GM19395 (cell line): ENCODE results near the gene TAP1.

Experiments
- ATAC-seq: cut with Tn5 transposase; IDR thresholded peaks from one replicate; pipeline ENCODE4 v1.9.1; 2021; ENCODE audit warnings: mild to moderate bottlenecking, moderate library complexity; ENCODE audit not compliant: unreplicated experiment

Gene TAP1

GRCh38 chr6:32840604-32841246 lies 12.8 kb downstream of the TAP1 start:
- no peak for ATAC-seq

DNA sequence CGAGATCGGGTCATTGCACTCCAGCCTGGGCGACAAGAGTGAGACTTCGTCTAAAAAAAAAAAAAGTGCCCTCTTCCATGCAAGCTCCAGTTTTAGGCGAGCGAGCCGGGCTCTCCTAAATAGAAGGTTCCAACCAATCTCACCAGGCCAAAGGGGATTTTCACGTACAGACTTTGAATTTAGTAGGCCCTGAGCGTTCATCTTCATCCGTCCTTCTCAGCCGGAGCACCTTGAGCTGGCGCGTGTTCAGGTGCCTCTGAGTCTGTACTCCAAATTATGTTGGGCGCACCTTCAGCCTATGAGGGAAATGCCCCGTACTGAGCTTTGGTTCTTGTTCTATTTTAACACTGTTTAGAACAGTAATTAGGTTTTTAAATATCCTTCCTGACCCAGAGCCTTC lies 14.1 kb downstream of the TAP1 start:
- ATAC-seq, result no peak

GRCh38 chr6:32838114-32838958 lies 15.2 kb downstream of the TAP1 start, which contains the start of gene TAP2:
Gene TAP2, minus strand, starts transcription at chr6:32838739. Its CDS starts 506 bp downstream, at chr6:32838233.
- ATAC-seq, result peak; percentile 69

- ATAC-seq, result no peak
Observed at GRCh38 chr6:32837651-32838113, 15.8 kb downstream of the TAP1 start.

DNA sequence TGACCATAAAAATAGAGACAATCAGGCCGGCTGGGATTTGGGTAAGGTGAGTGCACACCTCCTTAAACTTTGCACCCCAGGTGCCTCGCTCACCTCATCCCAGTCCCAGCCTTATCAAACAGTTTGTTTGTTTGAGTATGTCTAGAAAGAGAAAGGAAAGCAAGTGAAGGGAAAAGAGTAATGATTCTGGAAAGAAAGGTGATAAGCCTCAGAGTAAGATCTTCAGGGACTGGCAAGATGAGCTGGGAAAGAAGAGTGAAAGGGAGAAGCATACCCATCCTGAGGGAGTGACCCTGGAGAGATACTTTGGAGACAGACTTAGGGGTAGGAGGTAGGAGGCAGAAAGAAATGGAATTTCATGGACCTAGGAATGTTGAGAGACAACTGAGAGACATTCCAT lies 16.6 kb downstream of the TAP1 start:
- no peak for ATAC-seq

DNA sequence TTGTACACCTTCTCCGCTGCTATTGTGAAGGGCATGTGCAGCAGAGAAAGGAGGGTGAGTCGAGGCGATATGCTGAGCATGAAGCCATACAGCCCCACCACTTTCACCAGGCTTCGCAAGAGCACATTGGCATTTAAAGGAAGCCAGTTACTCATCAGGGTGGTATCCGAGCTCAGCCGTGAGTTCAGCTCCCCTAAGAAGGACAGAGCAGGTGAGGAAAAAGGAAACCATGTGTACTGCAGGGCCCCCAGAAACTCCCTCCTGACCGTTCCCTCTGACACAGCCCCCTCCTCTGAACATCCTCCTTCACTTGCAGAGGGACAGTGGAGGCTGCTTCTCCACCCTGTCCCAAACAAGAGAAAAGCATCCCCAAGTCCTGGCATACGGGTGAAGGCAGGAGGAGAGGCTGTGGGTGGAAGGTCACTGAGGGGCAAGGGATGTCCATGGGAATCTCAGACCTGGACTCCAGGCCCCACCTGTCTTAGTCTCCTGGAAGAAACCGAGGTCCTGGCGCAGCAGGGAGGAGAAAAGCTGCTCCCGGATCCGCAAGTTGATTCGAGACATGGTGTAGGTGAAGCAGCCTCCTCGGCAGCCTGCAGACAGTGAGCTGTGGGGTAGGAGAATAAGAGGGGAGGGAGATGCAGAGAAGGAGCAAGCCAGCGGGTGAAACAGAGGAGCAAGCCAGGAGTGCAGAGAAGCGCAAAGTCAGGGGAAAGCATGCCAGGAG lies 18.2 kb downstream of the TAP1 start:
- no peak for ATAC-seq

GRCh38 chr6:32833664-32834063 lies 19.8 kb downstream of the TAP1 start:
- ATAC-seq, result no peak

- ATAC-seq, result no peak
Observed at GRCh38 chr6:32832535-32832934, 21.0 kb downstream of the TAP1 start.

DNA sequence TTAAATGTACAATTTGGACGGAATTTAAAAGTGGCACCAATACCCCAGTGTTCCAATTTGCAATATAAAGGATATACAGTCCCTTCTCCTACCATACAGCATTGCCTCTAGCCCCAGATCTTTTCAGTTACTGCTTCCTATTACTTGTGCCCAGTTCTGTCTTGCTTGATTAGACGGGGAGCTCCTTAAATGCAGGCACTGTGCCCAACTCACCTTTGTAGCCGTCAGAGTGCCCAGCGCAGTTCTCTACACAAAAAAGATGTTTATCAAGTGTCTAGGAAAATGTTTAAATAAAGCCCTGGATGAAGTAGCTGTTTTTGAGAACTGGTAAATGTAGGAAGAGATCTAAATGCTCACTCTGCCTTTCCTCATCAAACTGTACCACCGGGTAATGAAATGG lies 22.6 kb downstream of the TAP1 start:
- ATAC-seq, result no peak

GRCh38 chr6:32830017-32830416 lies 23.5 kb downstream of the TAP1 start:
- ATAC-seq, result no peak

DNA sequence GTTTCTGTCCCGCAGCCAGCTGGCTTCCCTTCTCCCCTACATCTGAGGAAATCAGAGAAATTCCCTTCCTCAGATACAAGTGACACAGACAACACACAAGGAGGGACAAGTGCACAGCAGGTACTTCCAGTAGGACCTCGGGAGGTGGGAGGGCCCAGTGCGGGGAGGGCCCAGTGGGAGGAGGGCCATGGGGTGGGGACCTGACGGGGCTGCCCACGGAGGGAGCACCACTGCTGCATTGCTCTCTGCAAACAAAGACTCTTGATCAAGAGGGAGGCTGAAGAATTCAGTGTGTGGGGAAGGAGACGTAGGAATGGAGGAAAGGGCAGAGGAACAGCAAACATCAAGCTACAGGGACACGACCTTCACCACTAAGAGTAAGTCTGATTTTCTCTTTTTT lies 24.0 kb downstream of the TAP1 start:
- ATAC-seq, result no peak

GRCh38 chr6:32827025-32827424 lies 26.5 kb downstream of the TAP1 start:
- no peak for ATAC-seq

- ATAC-seq, result no peak
Observed at GRCh38 chr6:32825966-32826365, 27.5 kb downstream of the TAP1 start.

DNA sequence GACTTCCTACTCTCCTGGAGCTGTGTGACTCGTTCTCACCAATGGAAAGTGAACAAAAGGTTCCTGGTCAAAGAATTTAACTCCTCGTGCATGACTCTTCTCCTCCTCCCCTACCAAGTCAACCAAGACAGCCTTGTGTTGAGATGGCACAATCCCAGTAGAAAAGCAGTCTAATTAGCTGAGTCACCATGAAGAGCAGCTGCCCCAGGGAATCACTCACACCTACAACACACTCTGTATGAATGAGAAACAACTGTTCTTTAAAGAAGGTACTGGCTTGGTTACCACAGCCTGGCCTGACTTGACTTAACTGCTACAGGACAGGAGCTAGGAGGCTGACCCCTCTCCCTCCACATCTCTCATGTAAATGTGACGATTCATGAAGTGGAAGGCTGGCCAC lies 33.8 kb downstream of the TAP1 start:
- no peak for ATAC-seq

DNA sequence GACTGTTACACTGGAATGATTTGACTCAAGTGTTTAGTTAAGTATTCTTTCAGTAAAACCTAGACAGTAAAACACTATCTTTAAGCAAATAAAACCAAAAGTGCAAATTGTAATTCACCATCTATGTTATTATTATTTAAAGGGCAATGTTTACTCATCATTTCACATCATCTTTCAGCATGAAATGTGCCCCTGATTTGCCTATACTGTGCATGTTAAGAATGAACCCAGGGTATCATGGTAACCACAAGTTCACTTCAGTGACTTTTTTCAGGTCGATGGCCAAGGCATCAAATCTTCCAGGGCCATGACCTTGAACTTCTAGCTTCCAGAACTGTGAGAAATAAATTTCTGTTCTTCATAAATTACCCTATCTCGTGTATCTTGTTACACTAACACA lies 34.6 kb downstream of the TAP1 start:
- ATAC-seq, result no peak

GRCh38 chr6:32816746-32817204 lies 36.7 kb downstream of the TAP1 start, which contains the start of gene HLA-DOB:
Gene HLA-DOB, minus strand, starts transcription at chr6:32817002. Its CDS starts 51 bp downstream, at chr6:32816951.
- ATAC-seq, result peak; percentile 51

DNA sequence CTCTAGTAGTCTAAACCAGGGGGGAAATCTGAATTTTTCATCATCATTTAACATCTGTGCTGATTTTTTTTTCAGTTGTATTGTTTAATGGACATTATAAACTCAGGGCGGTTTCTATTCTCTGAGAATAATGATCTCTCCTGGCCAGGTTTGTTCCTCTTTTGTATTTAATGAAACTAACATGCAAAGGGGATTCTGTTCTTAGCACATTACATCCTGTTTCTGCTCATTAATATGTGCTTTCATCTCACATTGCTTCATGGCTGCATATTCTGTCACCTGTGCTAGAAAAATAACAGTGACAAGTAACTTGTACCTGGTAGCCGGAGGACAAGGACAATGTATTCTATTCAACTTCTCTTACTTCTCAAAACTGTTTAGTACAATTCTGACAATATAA lies 37.5 kb downstream of the TAP1 start:
- ATAC-seq, result peak; percentile 49

DNA sequence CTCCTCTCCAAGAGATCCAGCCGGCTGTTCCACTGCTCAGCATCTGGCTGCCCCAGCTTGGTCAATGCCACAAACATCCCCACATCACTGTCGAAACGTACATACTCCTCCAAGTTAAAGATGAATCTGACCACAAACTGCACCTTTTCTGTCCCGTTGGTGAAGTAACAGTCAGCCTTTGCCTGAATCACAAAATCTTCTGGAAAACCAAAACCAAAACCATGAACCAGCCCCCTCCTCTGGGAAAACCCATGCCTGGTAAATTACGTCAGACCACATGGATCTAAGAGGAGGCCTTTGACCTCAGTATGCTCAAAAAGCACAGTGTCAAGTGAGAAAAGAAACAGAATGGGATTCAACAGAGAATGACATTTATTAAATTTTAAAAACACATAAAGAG lies 38.4 kb downstream of the TAP1 start:
- no peak for ATAC-seq

DNA sequence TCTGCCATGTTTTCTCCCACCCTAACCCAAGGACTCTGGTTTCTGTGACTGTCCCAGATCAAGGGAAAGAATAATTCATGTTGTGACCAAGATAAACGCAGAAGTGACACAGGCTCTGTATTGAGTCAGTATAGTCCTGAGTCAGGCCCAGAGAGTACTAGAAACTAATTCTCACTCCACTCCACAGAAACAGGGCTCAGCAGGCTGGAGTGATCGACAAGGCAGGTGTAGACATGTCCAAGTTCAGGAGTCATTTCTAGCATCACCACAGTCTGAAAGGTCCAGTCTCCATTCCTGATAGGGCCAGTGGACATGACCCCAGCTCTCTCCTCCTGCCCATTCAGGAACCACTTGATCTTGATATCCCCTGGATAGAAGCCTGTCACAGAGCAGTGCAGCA lies 39.4 kb downstream of the TAP1 start:
- ATAC-seq, result no peak

DNA sequence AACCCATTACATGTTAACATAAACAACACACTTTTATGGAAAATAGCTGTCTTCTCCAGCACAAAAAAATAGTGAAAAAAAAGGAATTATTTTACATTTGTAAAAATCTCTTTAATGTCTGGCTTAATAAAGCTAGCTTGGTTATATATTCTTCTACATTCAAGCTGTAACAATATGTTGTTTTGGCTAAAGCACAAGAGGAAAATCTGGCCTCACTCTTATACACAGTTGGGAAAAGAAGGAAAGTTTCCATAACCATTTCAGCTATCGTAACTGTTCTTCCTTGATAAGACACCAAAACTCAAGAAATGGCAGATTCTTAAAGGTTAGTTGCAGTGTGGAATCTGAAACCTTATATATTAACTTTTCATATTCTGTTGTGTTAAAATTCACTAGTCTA lies 44.3 kb downstream of the TAP1 start:
- ATAC-seq, result no peak

DNA sequence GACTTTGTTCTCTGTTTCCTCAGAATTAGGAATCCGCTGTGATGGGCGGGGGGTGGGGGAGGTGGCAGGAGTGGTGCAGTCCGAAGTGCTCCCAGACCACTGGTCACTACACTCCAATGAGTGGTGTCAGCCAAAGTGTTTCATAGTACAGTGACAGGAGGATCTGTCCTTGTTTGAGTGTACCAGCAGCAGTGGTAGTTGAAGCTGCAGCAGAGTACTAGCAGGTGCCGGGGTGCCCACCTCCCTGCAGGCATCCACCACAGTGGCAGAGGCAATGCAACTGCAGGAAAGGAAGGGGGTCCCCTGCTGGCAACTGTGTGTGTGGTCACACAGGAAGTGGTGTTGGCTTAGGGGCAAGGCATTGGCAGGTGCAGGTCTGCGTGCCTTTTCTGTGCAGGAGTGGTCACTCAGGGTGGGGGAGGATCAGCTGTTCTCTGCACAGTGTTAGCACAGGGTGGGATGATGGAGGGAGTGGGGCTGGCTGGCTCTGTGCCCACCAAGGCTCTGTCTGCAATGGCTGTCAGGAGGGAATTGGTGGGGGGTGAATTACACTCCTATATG lies 46.4 kb downstream of the TAP1 start:
- no peak for ATAC-seq
